Stimulated activated naive CD4-positive, alpha-beta T cell treated with Interleukin-2 at 50 U/mL for 16 hours (primary cell): ENCODE results near the gene MGLL.
A peak's percentile ranks its signal among the peaks of the same experiment; 100 is the strongest.
"Not testable (repeated sequence)": the region's sequence is repeated elsewhere in the genome, so short reads cannot be mapped to it uniquely, and the experiment has no call there.

Experiments
- DNase-seq: peaks from one replicate; lab custom pipeline; 2025; lab: John Stamatoyannopoulos, UW

MGLL gene

GRCh38 chr3:127654993-127655392, 167.3 kb downstream of the MGLL start:
- not testable (repeated sequence) for DNase-seq

GRCh38 chr3:127654374-127654773, 167.9 kb downstream of the MGLL start:
- no peak for DNase-seq

- DNase-seq, result peak; percentile 4
Measured at GRCh38 chr3:127652246-127652995, 169.9 kb downstream of the MGLL start.

GRCh38 chr3:127651516-127652172, 170.7 kb downstream of the MGLL start:
- no peak for DNase-seq

- no peak for DNase-seq
Measured at GRCh38 chr3:127650236-127650635, 172.1 kb downstream of the MGLL start.

- DNase-seq, result no peak
Measured at GRCh38 chr3:127647845-127648204, 174.5 kb downstream of the MGLL start.

GRCh38 chr3:127647166-127647844, 175.0 kb downstream of the MGLL start:
- no peak for DNase-seq

- no peak for DNase-seq
Measured at GRCh38 chr3:127646501-127647046, 175.7 kb downstream of the MGLL start.

GRCh38 chr3:127645371-127646015, 176.8 kb downstream of the MGLL start:
- no peak for DNase-seq

- DNase-seq, result no peak
Measured at GRCh38 chr3:127644641-127645370, 177.5 kb downstream of the MGLL start.

GRCh38 chr3:127640042-127640355, 182.3 kb downstream of the MGLL start:
- DNase-seq, result no peak

- no peak for DNase-seq
Measured at GRCh38 chr3:127639173-127640041, 182.9 kb downstream of the MGLL start.
